ENCODE measurements around the gene LSR.
"Not testable (repeated sequence)": the region's sequence is repeated elsewhere in the genome, so short reads cannot be mapped to it uniquely, and the experiment has no call there.

Gene LSR

GRCh38 chr19:35226748-35227147, 22.1 kb upstream of the LSR start:
- H3K4me3 ChIP-seq (ENCODE audit: low read depth, low read length), result no peak overlapping the region
- no peak for TF ChIP-seq CTCF (IDR thresholded peaks at IDR 0.05; ENCODE audit: low read depth, low read length)

DNA sequence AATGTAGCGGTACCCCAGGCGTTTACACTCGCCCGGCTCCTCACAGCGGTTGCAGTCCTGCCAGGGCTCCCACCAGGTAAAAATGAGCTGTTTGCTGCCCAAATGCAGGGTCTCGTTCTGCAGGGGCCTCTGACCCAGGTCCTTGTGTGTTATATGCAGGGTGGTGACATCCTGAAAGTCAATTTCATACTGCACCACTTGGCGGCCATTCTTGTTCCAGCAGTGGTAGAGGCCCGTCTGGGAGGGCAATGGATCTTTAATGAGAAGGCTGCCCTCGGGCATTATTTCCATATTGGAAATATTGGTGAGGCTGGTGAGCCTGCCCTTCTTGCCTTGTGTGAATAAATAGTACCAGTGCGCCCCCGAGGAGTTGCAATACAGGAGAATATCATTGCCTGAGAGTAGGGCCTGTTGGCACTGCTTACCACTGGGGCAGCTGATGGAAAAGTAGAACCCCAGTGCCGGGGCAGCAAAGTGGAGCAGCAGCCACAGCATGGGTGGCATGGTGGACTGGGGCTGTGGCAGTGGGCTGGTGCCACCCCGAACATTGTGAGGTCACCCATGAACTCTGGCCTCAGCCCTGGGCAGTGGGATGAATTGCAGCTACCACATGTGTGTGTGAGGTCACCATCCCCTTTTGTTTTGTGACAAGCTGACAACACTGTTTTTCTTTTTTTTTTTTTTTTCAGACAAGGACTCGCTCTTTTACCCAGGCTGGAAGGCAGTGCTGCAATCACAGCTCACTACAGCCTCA, 20.4 kb upstream of the LSR start, which contains the start of gene FAM187B:
Gene FAM187B, minus strand, starts transcription at position 563 of the 754 bp plus-strand sequence. Its CDS starts 59 bp downstream, at position 504.
- TF ChIP-seq CTCF (IDR thresholded peaks at IDR 0.05; ENCODE audit: low read depth, low read length), result no peak

GRCh38 chr19:35229601-35230000, 19.2 kb upstream of the LSR start:
- TF ChIP-seq CTCF (IDR thresholded peaks at IDR 0.05; ENCODE audit: low read depth, low read length), result no peak

More for the DNA sequence above, 20.4 kb upstream of the LSR start, which contains the start of gene FAM187B:
- H3K4me3 ChIP-seq (ENCODE audit: low read depth, low read length), result no peak within 1 kb of the TSS

GRCh38 chr19:35231956-35232645, 16.7 kb upstream of the LSR start:
- no peak overlapping the region for H3K4me3 ChIP-seq (ENCODE audit: low read depth, low read length)
- no peak for TF ChIP-seq CTCF (IDR thresholded peaks at IDR 0.05; ENCODE audit: low read depth, low read length)

More at GRCh38 chr19:35229601-35230000, 19.2 kb upstream of the LSR start:
- H3K4me3 ChIP-seq (ENCODE audit: low read depth, low read length), result no peak overlapping the region

DNA sequence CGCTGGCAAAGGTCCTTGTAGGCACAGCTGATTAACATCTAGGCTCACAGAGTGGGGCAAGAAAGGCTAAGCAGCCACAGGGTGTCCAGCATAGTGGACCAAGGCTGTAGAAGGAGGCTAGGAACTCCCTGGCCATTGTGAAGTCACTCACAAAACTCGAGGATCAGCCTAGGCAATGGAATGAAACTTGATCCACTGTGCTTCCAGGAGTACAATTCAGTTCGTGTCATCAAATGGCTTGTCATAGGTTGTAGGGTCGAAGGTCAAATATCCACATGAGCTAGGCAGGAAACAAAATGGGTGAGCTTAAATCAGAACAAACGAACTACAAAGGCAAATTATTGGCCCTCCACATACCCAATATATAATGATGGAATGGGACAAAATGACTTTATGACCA, 15.9 kb upstream of the LSR start:
- TF ChIP-seq CTCF (IDR thresholded peaks at IDR 0.05; ENCODE audit: low read depth, low read length), result no peak
- H3K4me3 ChIP-seq (ENCODE audit: low read depth, low read length), result no peak overlapping the region

DNA sequence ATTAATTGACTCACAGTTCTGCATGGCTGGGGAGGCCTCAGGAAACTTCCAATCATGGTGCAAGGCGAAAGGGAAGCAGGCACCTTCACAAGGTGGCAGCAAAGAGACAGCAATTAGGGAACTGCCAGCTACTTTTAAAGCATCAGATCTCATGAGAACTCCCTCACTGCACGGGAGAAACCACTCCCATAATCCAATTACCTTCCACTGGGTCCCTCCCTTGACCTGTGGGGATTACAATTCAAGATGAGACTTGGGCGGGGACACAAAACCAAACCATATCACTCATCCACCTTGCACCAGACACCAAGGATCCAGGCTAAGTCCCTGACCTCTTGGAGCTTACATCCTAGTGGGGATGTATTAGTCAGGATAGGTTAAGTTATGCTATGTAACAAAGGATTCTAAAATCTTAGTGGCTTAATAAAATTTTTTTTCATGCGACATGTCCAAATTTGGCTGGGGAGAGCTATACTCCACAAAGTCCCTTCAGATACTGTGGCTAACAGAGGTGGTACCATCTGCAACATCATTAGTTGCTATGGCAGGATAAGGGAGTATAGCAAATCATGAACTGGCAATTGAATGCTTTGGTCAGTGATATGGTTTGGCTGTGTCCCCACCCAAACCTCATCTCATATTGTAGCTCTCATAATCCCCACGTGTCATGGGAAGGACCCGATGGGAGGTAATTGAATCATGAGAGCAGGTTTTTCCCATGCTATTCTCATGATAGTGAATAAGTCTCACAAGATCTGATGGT, 12.0 kb upstream of the LSR start:
- TF ChIP-seq CTCF (IDR thresholded peaks at IDR 0.05; ENCODE audit: low read depth, low read length), result no peak
- no peak overlapping the region for H3K4me3 ChIP-seq (ENCODE audit: low read depth, low read length)

DNA sequence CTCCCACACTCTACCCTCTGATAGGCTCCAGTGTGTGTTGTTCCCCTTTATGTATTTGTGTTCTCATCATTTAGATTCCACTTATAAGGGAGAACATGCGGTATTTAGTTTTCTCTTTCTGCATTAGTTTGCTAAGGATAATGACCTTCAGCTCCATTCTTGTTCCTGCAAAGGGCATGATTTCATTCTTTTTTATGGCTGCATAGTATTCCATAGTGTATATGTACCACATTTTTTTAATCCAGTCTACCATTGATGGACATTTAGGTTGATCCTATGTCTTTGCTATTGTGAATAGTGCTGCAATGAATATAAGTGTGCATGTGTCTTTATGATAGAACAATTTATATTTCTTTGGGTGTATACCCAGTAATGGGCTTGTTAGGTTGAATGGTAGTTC, 9.2 kb upstream of the LSR start:
- not testable (repeated sequence) for H3K4me3 ChIP-seq (ENCODE audit: low read depth, low read length)

Measured in WI38 (cell line).